Measurements from ENCODE around the gene RIBC1.

RIBC1 gene

DNA sequence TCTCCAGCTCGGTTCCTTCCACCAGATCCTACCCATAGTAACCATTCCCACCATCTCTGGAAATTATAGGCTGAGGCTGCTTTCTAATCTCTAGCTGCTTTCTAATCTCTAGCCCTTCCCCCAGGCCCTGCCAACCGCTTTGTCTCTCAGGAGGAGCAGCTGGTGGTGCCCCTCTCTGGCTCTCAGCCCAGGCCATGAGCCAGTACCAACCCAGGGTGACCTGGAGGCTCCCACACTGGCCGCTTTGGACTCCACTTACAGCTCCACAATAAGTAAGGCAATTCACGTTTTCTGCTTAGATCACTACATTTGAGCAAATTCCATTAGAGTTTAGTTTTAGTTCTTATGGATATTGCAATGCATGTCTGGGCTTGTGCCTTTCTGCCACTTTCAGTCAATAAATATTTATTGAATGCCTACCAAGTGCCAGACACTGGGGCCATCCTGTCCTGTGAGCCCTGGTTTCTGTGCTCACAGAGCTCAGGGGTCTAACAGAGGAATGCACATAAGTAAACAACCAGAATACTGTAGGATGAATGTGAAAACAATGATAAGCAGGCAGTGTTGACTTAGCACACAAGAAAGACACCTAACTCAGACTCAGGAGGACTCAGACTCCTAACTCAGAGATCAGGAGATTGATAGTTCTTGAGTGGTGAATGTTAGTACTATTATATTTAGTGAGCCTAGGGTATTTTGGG is 39.1 kb upstream of the RIBC1 start:
- Histone ChIP-seq H3K36me3 (ENCODE audit: control insufficient read depth in 1 of 2, insufficient read depth in 2 of 2, low read depth in 1 of 2, low read length in 2 of 2) (peaks cover 25 to 62% of the 10 kb centered on the region in 2 experiments), H3K79me1 (replicated peaks; ENCODE audit: low read length, poor library complexity, severe bottlenecking) (peaks cover 1% of the 10 kb centered on the region)
- 96% methylated on average over 2 of the region's 4 CpGs for WGBS

DNA sequence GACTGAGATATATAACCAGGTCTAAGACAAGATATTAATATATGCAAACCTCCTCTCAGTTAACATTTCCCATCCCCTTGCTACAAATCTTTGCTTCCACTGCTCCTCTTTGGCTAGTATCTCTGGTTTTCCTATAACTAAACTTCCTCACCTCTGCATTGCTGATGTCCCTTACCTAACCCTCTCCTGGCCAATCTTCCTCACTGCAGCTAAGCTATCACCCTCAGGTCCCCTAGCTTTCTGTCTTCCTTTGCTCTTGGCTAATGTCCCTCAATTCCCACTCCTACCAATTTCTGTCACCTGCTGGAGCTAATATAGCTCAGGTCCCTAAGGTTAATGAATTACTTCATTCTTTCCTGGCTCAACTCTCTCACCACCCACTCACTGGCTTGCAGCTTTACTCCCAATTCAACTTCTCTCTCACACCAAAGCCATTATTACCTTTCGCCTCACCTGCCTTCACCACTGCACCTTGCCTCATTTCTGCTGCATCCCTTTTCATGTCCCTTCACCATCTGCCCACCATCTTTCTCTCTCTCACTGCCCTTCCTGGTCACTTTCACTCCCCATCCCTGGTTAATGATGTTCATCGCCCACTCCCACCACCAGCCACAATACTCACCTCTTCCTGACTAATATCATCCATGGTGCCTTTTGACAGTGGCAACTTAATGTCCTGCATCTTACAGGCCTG is 26.9 kb upstream of the RIBC1 start:
- Histone ChIP-seq H3K4ac (ENCODE audit: low read depth in 1 of 2, low read length in 2 of 2) (no peak overlapping the region), H2BK12ac (ENCODE audit: low read length in 2 of 2) (no peak overlapping the region), H4K91ac (ENCODE audit: low read length) (no peak overlapping the region), H2AFZ (ENCODE audit: low read depth, low read length) (no peak overlapping the region), H3K27ac (ENCODE audit: low read length, poor library complexity, severe bottlenecking) (no peak overlapping the region), H2BK15ac (ENCODE audit: low read depth, poor library complexity, severe bottlenecking) (no peak overlapping the region), H2AK5ac (ENCODE audit: low read length, severe bottlenecking) (no peak overlapping the region), H3K27me3 (ENCODE audit: control insufficient read depth in 1 of 2, insufficient read depth in 1 of 2, low read length in 2 of 2) (no peaks in the 10 kb centered on the region), H2BK120ac (ENCODE audit: low read depth, low read length) (no peak overlapping the region), H3K4me3 (ENCODE audit: insufficient read depth in 1 of 2, low read depth in 1 of 2, low read length in 2 of 2) (no peak overlapping the region), H2BK5ac (ENCODE audit: low read depth, low read length, poor library complexity, severe bottlenecking) (no peak overlapping the region), H3K18ac (ENCODE audit: low read depth in 1 of 2, low read length in 2 of 2) (no peak overlapping the region), H4K8ac (ENCODE audit: low read length) (no peak overlapping the region), H3K36me3 (ENCODE audit: control insufficient read depth in 1 of 2, insufficient read depth in 2 of 2, low read depth in 1 of 2, low read length in 2 of 2) (peaks cover 7 to 63% of the 10 kb centered on the region in 2 experiments), H3K9ac (ENCODE audit: low read length) (no peak overlapping the region), H3K79me1 (replicated peaks; ENCODE audit: low read length, poor library complexity, severe bottlenecking) (peaks cover 2% of the 10 kb centered on the region), H3K4me2 (ENCODE audit: low read length, poor library complexity, severe bottlenecking) (no peak overlapping the region), H3K23ac (ENCODE audit: low read length in 2 of 2) (no peak overlapping the region), H3K14ac (ENCODE audit: low read length in 2 of 2) (no peak overlapping the region), H3K9me3 (ENCODE audit: control insufficient read depth, low read length) (no peaks in the 10 kb centered on the region), H3K4me1 (ENCODE audit: control insufficient read depth, insufficient read depth, low read depth, low read length) (no peaks in the 10 kb centered on the region)
- DNase-seq, result no peak
- WGBS, result over 99% methylated on average over 2 of the region's 2 CpGs

More for the DNA sequence above, 39.1 kb upstream of the RIBC1 start:
- Histone ChIP-seq H3K14ac (ENCODE audit: low read length in 2 of 2) (no peak overlapping the region), H2AFZ (ENCODE audit: low read depth, low read length) (no peak overlapping the region), H4K91ac (ENCODE audit: low read length) (no peak overlapping the region), H2AK5ac (ENCODE audit: low read length, severe bottlenecking) (peak overlapping the region; percentile 32), H2BK120ac (ENCODE audit: low read depth, low read length) (no peak overlapping the region), H3K9ac (ENCODE audit: low read length) (no peak overlapping the region), H3K4ac (ENCODE audit: low read depth in 1 of 2, low read length in 2 of 2) (no peak overlapping the region), H3K4me3 (ENCODE audit: insufficient read depth in 1 of 2, low read depth in 1 of 2, low read length in 2 of 2) (no peak overlapping the region), H2BK15ac (ENCODE audit: low read depth, poor library complexity, severe bottlenecking) (no peak overlapping the region), H3K9me3 (ENCODE audit: control insufficient read depth, low read length) (no peaks in the 10 kb centered on the region), H2BK12ac (ENCODE audit: low read length in 2 of 2) (peak overlapping the region in 1 of 2 experiments; percentile 76), H3K27me3 (ENCODE audit: control insufficient read depth in 1 of 2, insufficient read depth in 1 of 2, low read length in 2 of 2) (no peaks in the 10 kb centered on the region), H4K8ac (ENCODE audit: low read length) (no peak overlapping the region), H3K4me2 (ENCODE audit: low read length, poor library complexity, severe bottlenecking) (no peak overlapping the region), H3K23ac (ENCODE audit: low read length in 2 of 2) (no peak overlapping the region), H3K27ac (ENCODE audit: low read length, poor library complexity, severe bottlenecking) (peak overlapping the region; percentile 43), H2BK5ac (ENCODE audit: low read depth, low read length, poor library complexity, severe bottlenecking) (peak overlapping the region; percentile 57), H3K4me1 (ENCODE audit: control insufficient read depth, insufficient read depth, low read depth, low read length) (peaks cover 14% of the 10 kb centered on the region), H3K18ac (ENCODE audit: low read depth in 1 of 2, low read length in 2 of 2) (no peak overlapping the region)
- DNase-seq, result no peak

DNA sequence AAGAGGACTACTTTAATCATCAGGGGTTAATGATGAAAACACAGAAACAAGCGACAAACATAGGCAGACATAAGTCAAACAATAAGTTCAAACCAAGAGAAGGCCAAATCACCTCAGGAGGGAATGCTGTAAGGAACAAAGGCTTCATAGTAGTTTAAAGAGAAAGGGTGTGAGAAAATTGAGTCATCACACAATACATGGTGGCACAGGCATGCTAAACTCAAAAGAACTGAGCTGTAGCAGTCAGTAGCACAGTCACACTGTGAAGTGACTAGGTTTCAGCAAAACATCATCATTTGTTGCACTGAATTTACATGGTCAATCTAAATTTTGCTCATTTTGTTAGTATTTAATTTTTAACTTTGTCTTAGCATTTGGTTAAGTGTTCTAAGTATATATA is 24.5 kb upstream of the RIBC1 start:
- Histone ChIP-seq H3K4me2 (ENCODE audit: low read length, poor library complexity, severe bottlenecking) (no peak overlapping the region), H2AFZ (ENCODE audit: low read depth, low read length) (no peak overlapping the region), H4K8ac (ENCODE audit: low read length) (no peak overlapping the region), H2BK5ac (ENCODE audit: low read depth, low read length, poor library complexity, severe bottlenecking) (no peak overlapping the region), H3K27me3 (ENCODE audit: control insufficient read depth in 1 of 2, insufficient read depth in 1 of 2, low read length in 2 of 2) (no peaks in the 10 kb centered on the region), H3K9ac (ENCODE audit: low read length) (no peak overlapping the region), H3K4ac (ENCODE audit: low read depth in 1 of 2, low read length in 2 of 2) (no peak overlapping the region), H2AK5ac (ENCODE audit: low read length, severe bottlenecking) (no peak overlapping the region), H3K18ac (ENCODE audit: low read depth in 1 of 2, low read length in 2 of 2) (no peak overlapping the region), H2BK15ac (ENCODE audit: low read depth, poor library complexity, severe bottlenecking) (no peak overlapping the region), H3K9me3 (ENCODE audit: control insufficient read depth, low read length) (no peaks in the 10 kb centered on the region), H3K14ac (ENCODE audit: low read length in 2 of 2) (no peak overlapping the region), H3K23ac (ENCODE audit: low read length in 2 of 2) (no peak overlapping the region), H3K79me1 (replicated peaks; ENCODE audit: low read length, poor library complexity, severe bottlenecking) (peaks cover 2% of the 10 kb centered on the region), H2BK120ac (ENCODE audit: low read depth, low read length) (no peak overlapping the region), H3K36me3 (ENCODE audit: control insufficient read depth in 1 of 2, insufficient read depth in 2 of 2, low read depth in 1 of 2, low read length in 2 of 2) (peaks cover 7 to 72% of the 10 kb centered on the region in 2 experiments), H3K27ac (ENCODE audit: low read length, poor library complexity, severe bottlenecking) (no peak overlapping the region), H3K4me1 (ENCODE audit: control insufficient read depth, insufficient read depth, low read depth, low read length) (no peaks in the 10 kb centered on the region), H3K4me3 (ENCODE audit: insufficient read depth in 1 of 2, low read depth in 1 of 2, low read length in 2 of 2) (no peak overlapping the region), H4K91ac (ENCODE audit: low read length) (no peak overlapping the region), H2BK12ac (ENCODE audit: low read length in 2 of 2) (no peak overlapping the region)
- DNase-seq, result no peak
- no CpG with 5 or more reads among the region's 1 CpG for WGBS

DNA sequence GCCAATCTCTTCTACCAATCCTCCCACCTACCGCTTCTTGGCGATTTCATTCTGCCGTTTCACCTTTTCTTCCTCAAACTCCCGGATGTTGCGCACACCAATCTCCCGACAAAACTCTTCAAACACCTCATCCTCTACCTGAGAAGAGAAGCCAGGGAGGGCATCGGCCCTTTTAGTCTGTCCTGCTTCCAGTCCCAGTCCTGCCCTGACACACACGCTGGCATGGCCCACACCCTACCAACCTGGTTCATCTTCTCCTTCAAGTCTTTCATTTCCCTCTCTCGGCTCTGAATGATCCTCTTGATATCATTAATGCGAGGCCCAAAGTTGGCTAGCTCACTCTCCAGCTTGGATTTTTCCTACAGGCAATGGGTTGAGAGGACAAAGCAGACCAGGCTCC is 19.1 kb upstream of the RIBC1 start:
- Histone ChIP-seq H3K9ac (ENCODE audit: low read length) (no peak overlapping the region), H3K4ac (ENCODE audit: low read depth in 1 of 2, low read length in 2 of 2) (no peak overlapping the region), H2BK12ac (ENCODE audit: low read length in 2 of 2) (no peak overlapping the region), H3K14ac (ENCODE audit: low read length in 2 of 2) (no peak overlapping the region), H2BK5ac (ENCODE audit: low read depth, low read length, poor library complexity, severe bottlenecking) (no peak overlapping the region), H2BK15ac (ENCODE audit: low read depth, poor library complexity, severe bottlenecking) (no peak overlapping the region), H3K27me3 (ENCODE audit: control insufficient read depth in 1 of 2, insufficient read depth in 1 of 2, low read length in 2 of 2) (no peaks in the 10 kb centered on the region), H4K8ac (ENCODE audit: low read length) (no peak overlapping the region), H2BK120ac (ENCODE audit: low read depth, low read length) (no peak overlapping the region), H2AK5ac (ENCODE audit: low read length, severe bottlenecking) (no peak overlapping the region), H3K4me2 (ENCODE audit: low read length, poor library complexity, severe bottlenecking) (no peak overlapping the region), H3K9me3 (ENCODE audit: control insufficient read depth, low read length) (no peaks in the 10 kb centered on the region), H4K91ac (ENCODE audit: low read length) (no peak overlapping the region), H3K79me1 (replicated peaks; ENCODE audit: low read length, poor library complexity, severe bottlenecking) (no peaks in the 10 kb centered on the region), H3K4me3 (ENCODE audit: insufficient read depth in 1 of 2, low read depth in 1 of 2, low read length in 2 of 2) (no peak overlapping the region), H3K27ac (ENCODE audit: low read length, poor library complexity, severe bottlenecking) (no peak overlapping the region), H3K18ac (ENCODE audit: low read depth in 1 of 2, low read length in 2 of 2) (no peak overlapping the region), H3K36me3 (ENCODE audit: control insufficient read depth in 1 of 2, insufficient read depth in 2 of 2, low read depth in 1 of 2, low read length in 2 of 2) (peaks cover 20 to 88% of the 10 kb centered on the region in 2 experiments), H3K4me1 (ENCODE audit: control insufficient read depth, insufficient read depth, low read depth, low read length) (peaks cover 1% of the 10 kb centered on the region), H2AFZ (ENCODE audit: low read depth, low read length) (no peak overlapping the region), H3K23ac (ENCODE audit: low read length in 2 of 2) (no peak overlapping the region)
- 99% methylated on average over 10 of the region's 10 CpGs for WGBS
- DNase-seq, result no peak
